ENCODE results near the gene KIF3B. TPM values are rescaled to one million over a fixed set of nuclear protein-coding genes. Genes with fewer than 3 reads are reported as not detected.
A peak's percentile ranks its signal among the peaks of the same experiment; 100 is the strongest.

KIF3B gene
- total and polyA plus RNA-seq, 2 of the 13 experiments (the other 11 are each of a cell fraction or from before 2014, with no cell fraction given): 23.6 to 28.8 TPM

DNA sequence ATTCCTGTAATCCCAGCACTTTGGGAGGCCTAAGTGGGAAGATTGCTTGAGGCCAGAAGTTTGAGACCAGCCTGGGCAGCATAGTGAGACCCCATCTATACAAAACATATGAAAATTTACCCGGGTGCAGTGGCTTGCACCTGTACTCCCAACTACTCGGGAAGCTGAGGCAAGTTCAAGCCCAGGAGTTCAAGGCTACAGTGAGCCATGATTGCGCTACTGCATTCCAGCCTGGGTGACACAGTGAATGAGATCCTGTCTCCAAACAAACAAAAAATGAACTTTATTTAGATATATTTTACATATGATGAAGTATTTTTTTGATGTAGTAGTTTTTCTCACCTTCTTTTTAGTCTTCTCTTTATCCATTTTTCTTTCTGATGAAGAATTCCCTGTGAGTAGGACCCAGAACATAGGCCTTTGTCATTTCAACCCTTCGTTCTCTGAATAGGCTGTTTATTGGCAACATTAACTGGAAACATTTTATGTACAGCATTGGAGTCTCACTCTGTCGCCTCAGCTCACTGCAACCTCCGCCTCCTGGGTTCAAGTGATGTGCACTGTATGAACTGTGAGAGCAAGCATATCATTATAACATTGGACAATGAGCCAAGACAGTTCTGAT is 10.9 kb downstream of the KIF3B start (continued):
- TF ChIP-seq TOPORS (CRISPR knock-in tag; IDR thresholded peaks at IDR 0.05) (no peak), KDM4B (CRISPR knock-in tag; IDR thresholded peaks at IDR 0.05) (peak; percentile 93), DMAP1 (CRISPR knock-in tag; IDR thresholded peaks at IDR 0.05) (0 out of 2 replicates have a peak, but pooled peaks have one; percentile 43), KDM2A (CRISPR knock-in tag; IDR thresholded peaks at IDR 0.05; ENCODE audit: borderline replicate concordance, low read depth) (peak; percentile 58; the same call in 1 of the 2 replicates), ZNF800 (CRISPR knock-in tag; IDR thresholded peaks at IDR 0.05) (0 out of 2 replicates have a peak, but pooled peaks have one; percentile 70), ZNF605 (CRISPR knock-in tag; IDR thresholded peaks at IDR 0.05) (0 out of 2 replicates have a peak, but pooled peaks have one; percentile 28), ZNF441 (CRISPR knock-in tag; IDR thresholded peaks at IDR 0.05; ENCODE audit: borderline replicate concordance) (peak; percentile 21; the same call in 1 of the 2 replicates), TEAD3 (CRISPR knock-in tag; optimal IDR thresholded peaks at IDR 0.05; ENCODE audit: borderline replicate concordance) (peak; percentile 99), HNF4A (CRISPR knock-in tag; IDR thresholded peaks at IDR 0.05) (peak; percentile 87), ZNF549 (CRISPR knock-in tag; IDR thresholded peaks at IDR 0.05) (0 out of 2 replicates have a peak, but pooled peaks have one; percentile 34), CREM (IDR thresholded peaks at IDR 0.05) (peak; percentile 41; the same call in 1 of the 2 replicates), CREM (CRISPR knock-in tag; IDR thresholded peaks at IDR 0.05) (no peak), BRCA1 (CRISPR knock-in tag; IDR thresholded peaks at IDR 0.05) (peak; percentile 81; the same call in 1 of the 2 replicates), ZBTB25 (CRISPR knock-in tag; IDR thresholded peaks at IDR 0.05) (0 out of 2 replicates have a peak, but pooled peaks have one; percentile 58), JDP2 (CRISPR knock-in tag; IDR thresholded peaks at IDR 0.05; ENCODE audit: borderline replicate concordance) (no peak), ZNF580 (CRISPR knock-in tag; IDR thresholded peaks at IDR 0.05; ENCODE audit: borderline replicate concordance, low read depth) (peak; percentile 94), ZNF3 (CRISPR knock-in tag; IDR thresholded peaks at IDR 0.05) (no peak), GABPB1 (CRISPR knock-in tag; IDR thresholded peaks at IDR 0.05) (peak; percentile 64), KLF16 (CRISPR knock-in tag; IDR thresholded peaks at IDR 0.05) (peak in 1 of 2 experiments; percentile 61; a peak in 1 of 4 replicates)
- TF ChIP-seq, protein P1, sequence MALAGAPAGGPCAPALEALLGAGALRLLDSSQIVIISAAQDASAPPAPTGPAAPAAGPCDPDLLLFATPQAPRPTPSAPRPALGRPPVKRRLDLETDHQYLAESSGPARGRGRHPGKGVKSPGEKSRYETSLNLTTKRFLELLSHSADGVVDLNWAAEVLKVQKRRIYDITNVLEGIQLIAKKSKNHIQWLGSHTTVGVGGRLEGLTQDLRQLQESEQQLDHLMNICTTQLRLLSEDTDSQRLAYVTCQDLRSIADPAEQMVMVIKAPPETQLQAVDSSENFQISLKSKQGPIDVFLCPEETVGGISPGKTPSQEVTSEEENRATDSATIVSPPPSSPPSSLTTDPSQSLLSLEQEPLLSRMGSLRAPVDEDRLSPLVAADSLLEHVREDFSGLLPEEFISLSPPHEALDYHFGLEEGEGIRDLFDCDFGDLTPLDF (CRISPR knock-in tag; IDR thresholded peaks at IDR 0.05): peak; percentile 42; the same call in 1 of the 2 replicates
- TF ChIP-seq, protein P2, sequence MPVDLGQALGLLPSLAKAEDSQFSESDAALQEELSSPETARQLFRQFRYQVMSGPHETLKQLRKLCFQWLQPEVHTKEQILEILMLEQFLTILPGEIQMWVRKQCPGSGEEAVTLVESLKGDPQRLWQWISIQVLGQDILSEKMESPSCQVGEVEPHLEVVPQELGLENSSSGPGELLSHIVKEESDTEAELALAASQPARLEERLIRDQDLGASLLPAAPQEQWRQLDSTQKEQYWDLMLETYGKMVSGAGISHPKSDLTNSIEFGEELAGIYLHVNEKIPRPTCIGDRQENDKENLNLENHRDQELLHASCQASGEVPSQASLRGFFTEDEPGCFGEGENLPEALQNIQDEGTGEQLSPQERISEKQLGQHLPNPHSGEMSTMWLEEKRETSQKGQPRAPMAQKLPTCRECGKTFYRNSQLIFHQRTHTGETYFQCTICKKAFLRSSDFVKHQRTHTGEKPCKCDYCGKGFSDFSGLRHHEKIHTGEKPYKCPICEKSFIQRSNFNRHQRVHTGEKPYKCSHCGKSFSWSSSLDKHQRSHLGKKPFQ (CRISPR knock-in tag; IDR thresholded peaks at IDR 0.05; ENCODE audit: insufficient replicate concordance): peak; percentile 29
- TF ChIP-seq, protein P3, sequence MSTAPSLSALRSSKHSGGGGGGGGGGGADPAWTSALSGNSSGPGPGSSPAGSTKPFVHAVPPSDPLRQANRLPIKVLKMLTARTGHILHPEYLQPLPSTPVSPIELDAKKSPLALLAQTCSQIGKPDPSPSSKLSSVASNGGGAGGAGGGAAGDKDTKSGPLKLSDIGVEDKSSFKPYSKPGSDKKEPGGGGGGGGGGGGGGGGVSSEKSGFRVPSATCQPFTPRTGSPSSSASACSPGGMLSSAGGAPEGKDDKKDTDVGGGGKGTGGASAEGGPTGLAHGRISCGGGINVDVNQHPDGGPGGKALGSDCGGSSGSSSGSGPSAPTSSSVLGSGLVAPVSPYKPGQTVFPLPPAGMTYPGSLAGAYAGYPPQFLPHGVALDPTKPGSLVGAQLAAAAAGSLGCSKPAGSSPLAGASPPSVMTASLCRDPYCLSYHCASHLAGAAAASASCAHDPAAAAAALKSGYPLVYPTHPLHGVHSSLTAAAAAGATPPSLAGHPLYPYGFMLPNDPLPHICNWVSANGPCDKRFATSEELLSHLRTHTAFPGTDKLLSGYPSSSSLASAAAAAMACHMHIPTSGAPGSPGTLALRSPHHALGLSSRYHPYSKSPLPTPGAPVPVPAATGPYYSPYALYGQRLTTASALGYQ (CRISPR knock-in tag; IDR thresholded peaks at IDR 0.05): peak; percentile 89
